Stimulated activated CD4-positive, alpha-beta T cell treated with anti-CD3 and anti-CD28 coated beads, Interleukin-15, amount 100 ng/mL, for 48 hours (primary cell): Measurements from ENCODE around the gene FOS.

Experiments
- DNase-seq, 2 donors: peaks; one replicate each; pipeline ENCODE4 v3.0.0-alpha.2; 2020; ENCODE audit warnings: low read depth in 2 of 2

The FOS gene

GRCh38 chr14:75318353-75318752 is 39.7 kb downstream of the FOS start:
- no peak for DNase-seq

DNA sequence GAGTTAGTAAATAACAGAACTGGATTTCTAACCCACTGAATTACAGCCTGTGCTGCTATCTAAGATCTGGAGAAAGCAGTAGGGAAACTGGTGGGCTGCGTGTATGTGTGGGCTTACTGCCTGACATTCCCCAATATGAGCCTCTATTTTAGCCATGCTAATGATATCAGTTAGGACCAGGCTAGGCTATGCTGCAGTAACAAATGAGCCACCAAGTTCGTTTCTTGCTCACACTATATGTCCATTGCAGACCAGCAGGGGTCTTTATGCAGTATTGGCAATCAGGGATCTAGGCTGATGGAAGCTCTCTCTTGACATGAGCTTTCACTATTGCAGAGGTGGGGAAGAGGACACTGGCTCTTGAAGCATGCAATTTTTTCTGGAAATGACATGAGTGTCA is 40.4 kb downstream of the FOS start:
- DNase-seq, result no peak

DNA sequence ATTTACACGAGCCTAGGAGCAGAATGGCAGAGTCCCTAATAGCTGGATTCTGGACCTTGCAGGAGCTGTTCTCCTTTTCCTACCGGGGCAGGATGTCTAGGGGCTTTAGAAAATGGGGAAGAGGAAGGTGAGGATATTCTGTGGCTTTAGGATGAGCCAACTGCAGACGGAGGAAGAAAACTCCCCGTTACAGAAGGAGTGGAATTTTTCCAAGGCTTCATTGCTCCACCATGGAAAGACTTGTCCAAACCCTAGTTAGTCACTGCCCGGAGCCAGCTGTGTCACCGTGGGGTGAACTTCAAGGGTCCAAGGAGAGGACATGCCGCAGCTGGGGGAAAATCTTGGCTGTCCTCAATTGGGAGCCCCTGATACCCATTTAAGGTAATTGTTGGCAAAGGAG is 41.6 kb downstream of the FOS start:
- DNase-seq, result no peak

- DNase-seq, result no peak
Measured at GRCh38 chr14:75322746-75323145, 44.1 kb downstream of the FOS start.

- DNase-seq, result no peak
Measured at GRCh38 chr14:75323571-75323970, 44.9 kb downstream of the FOS start.

DNA sequence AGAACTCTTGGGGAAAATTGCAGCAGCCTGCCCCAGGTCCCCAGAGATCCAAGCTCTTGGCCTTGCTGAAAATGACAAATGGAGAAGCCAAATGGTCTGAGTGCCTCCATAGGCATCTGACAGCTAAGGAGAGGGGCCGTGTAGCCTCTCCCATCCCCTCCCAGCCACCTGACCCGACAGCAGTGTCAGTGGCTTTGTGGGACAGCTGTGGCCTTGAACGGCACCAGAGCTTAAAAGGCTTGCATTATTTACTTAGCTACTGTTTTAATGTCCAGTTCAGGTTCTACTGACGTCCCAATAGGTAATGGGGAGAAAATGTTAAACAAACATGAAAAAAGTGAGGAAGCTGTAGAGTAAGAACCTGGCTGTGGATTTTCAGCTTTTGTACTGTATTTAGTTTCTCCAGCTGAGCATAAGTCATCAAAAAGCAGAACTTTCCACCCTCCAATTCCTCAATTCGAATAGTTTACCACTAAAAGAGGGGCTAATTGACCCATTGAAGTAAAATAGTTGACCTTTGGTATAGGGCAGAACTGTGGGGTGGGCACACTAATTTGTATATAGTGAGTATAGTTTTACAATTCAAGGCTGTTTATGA is 50.0 kb downstream of the FOS start:
- DNase-seq, result no peak

GRCh38 chr14:75329369-75329768 is 50.7 kb downstream of the FOS start:
- DNase-seq, result no peak

GRCh38 chr14:75331471-75331870 is 52.8 kb downstream of the FOS start:
- DNase-seq, result no peak
